Left ventricle myocardium inferior (tissue), 1 donor: ENCODE data around the gene SORT1. TPM values are rescaled to one million over a fixed set of nuclear protein-coding genes. Genes with fewer than 3 reads are reported as not detected.

Source experiments
- DNase-seq: peaks from one replicate; pipeline ENCODE4 v3.0.0-alpha.2; 2020
- H3K27ac ChIP-seq: fragments of 200-600 bp; replicated peaks from 2 replicates; pipeline ENCODE4 v1.8.0; 2021
- H3K27me3 ChIP-seq: fragments of 200-600 bp; 2 replicates; pipeline ENCODE4 v1.8.0; 2021; ENCODE audit warnings: low read depth
- H3K36me3 ChIP-seq: fragments of 200-600 bp; 2 replicates; pipeline ENCODE4 v1.8.0; 2021
- H3K4me1 ChIP-seq: fragments of 200-600 bp; 2 replicates; pipeline ENCODE4 v1.8.0; 2021
- H3K4me3 ChIP-seq: fragments of 200-600 bp; 2 replicates; pipeline ENCODE4 v1.8.0; 2021; ENCODE audit warnings: mild to moderate bottlenecking, moderate library complexity
- H3K9me3 ChIP-seq: fragments of 200-600 bp; replicated peaks from 2 replicates; pipeline ENCODE4 v1.8.0; 2021
- CTCF ChIP-seq: fragments of 200-600 bp; IDR thresholded peaks from 2 replicates; pipeline ENCODE4 v1.8.0; 2021; ENCODE audit warnings: antibody characterized with exemption, mild to moderate bottlenecking, borderline replicate concordance
- intact Hi-C: fragments of 100-400 bp; cut with micrococcal nuclease; formaldehyde crosslinking; loops from one replicate; pipeline ENCODE4 v1.11.0; 2022
- total RNA-seq: library from RNA; stranded (reverse); fragmentation: NEBNext Ultra II Directional; extraction: Animal tissue kit (Norgen Biotek cat#: 25700); gene quantifications from one replicate; pipeline ENCODE4 v1.2.1, GENCODE V29; 2021
- donor health status: DM: no; HTN: yes; CAD: no; lungs with severe emphysema.

SORT1 gene
- total RNA-seq, 1 donor from 2014 or later: 146 TPM

GRCh38 chr1:109259674-109260557 is 137.8 kb downstream of the SORT1 start:
- TF ChIP-seq CTCF: no peak
- H3K27ac ChIP-seq: no peak overlapping the region
- no peaks in the 10 kb centered on the region for H3K27me3 ChIP-seq
- intact Hi-C loops: no loop called here
- no peaks in the 10 kb centered on the region for H3K36me3 ChIP-seq
- no peak for DNase-seq
- H3K4me3 ChIP-seq: no peak overlapping the region
- no peaks in the 10 kb centered on the region for H3K9me3 ChIP-seq
- peaks cover 13% of the 10 kb centered on the region for H3K4me1 ChIP-seq

Other genes with a start within 250 kb of the SORT1 start
- gene SARS1, start 184.0 kb downstream of the SORT1 start, total RNA-seq: 92.0 TPM
- gene CELSR2, start 148.4 kb downstream of the SORT1 start, total RNA-seq: 4.2 TPM
- 0.80 TPM for gene PSRC1, start 114.8 kb downstream of the SORT1 start, total RNA-seq
- gene MYBPHL, start 90.9 kb downstream of the SORT1 start, total RNA-seq: 0.22 TPM
- 49.9 TPM for gene PSMA5, start 28.5 kb upstream of the SORT1 start, total RNA-seq
- 25.3 TPM for gene SYPL2, start 68.6 kb upstream of the SORT1 start, total RNA-seq
- gene ATXN7L2, start 86.0 kb upstream of the SORT1 start, total RNA-seq: 2.1 TPM
- gene CYB561D1, start 96.2 kb upstream of the SORT1 start, total RNA-seq: 4.6 TPM
- gene AMIGO1, start 111.8 kb upstream of the SORT1 start, total RNA-seq: 19.4 TPM
- gene GPR61, start 142.0 kb upstream of the SORT1 start, total RNA-seq: 0.08 TPM
- gene GNAI3, start 150.7 kb upstream of the SORT1 start, total RNA-seq: 2.0 TPM
- gene GNAT2, start 221.7 kb upstream of the SORT1 start, total RNA-seq: not detected
- 12.9 TPM for gene AMPD2, start 221.9 kb upstream of the SORT1 start, total RNA-seq